Stomach (tissue), 4 donors: ENCODE measurements around the gene KRTAP4-2.

Experiments used
- CTCF ChIP-seq, 7 experiments: fragments of 450-650 bp in 4 of 7; fragments of 200-600 bp in 3 of 7; sonication (generic) in 3 of 7; IDR thresholded peaks; one replicate each; pipeline ENCODE4 v1.5.1; 2016 to 2019; ENCODE audit warnings: antibody characterized with exemption in 7 of 7, control low read depth in 2 of 7, mild to moderate bottlenecking in 1 of 7
- EP300 ChIP-seq: sonication (generic); formaldehyde crosslinking; IDR thresholded peaks from one replicate; pipeline ENCODE4 v1.6.1; 2017; ENCODE audit warnings: antibody characterized with exemption
- POLR2A ChIP-seq, 4 donors: fragments of 450-650 bp; IDR thresholded peaks; one replicate each; pipeline ENCODE4 v1.6.1; 2016; ENCODE audit warnings: antibody characterized with exemption in 4 of 4, control low read depth in 2 of 4, mild to moderate bottlenecking in 1 of 4, moderate library complexity in 1 of 4
- POLR2AphosphoS5 ChIP-seq, 3 donors: sonication (generic); formaldehyde crosslinking; IDR thresholded peaks; one replicate each; pipeline ENCODE4 v1.6.1; 2016; ENCODE audit warnings: antibody characterized with exemption in 3 of 3

GRCh38 chr17:41177727-41178271 lies at the start of gene KRTAP4-2:
- no peak for TF ChIP-seq CTCF (IDR thresholded peaks at IDR 0.05)
- TF ChIP-seq POLR2A (IDR thresholded peaks at IDR 0.05) = no peak
- TF ChIP-seq EP300 = no peak
- TF ChIP-seq POLR2AphosphoS5 (IDR thresholded peaks at IDR 0.05) = no peak
